SKM-1 treated with dmso at 0.1 percent for 144 hours (cell line): ENCODE results near the gene NEK11.

ENCODE experiments used
- DNase-seq: peaks from one replicate; lab custom pipeline; 2025; ENCODE audit not compliant: unreplicated experiment; lab: John Stamatoyannopoulos, UW

The NEK11 gene

GRCh38 chr3:131223373-131224289, 197.0 kb downstream of the NEK11 start:
- DNase-seq = peak; percentile 15

GRCh38 chr3:131224886-131225550, 198.3 kb downstream of the NEK11 start:
- DNase-seq = no peak

GRCh38 chr3:131228522-131228921, 201.8 kb downstream of the NEK11 start:
- no peak for DNase-seq

GRCh38 chr3:131231710-131232389, 205.2 kb downstream of the NEK11 start:
- no peak for DNase-seq

- no peak for DNase-seq
Measured at GRCh38 chr3:131232711-131233267, 206.1 kb downstream of the NEK11 start.

GRCh38 chr3:131233900-131234668, 207.4 kb downstream of the NEK11 start:
- DNase-seq = no peak

GRCh38 chr3:131236421-131236820, 209.7 kb downstream of the NEK11 start:
- DNase-seq = no peak

- DNase-seq = no peak
Measured at GRCh38 chr3:131238496-131238895, 211.8 kb downstream of the NEK11 start.

GRCh38 chr3:131239267-131239666, 212.6 kb downstream of the NEK11 start:
- DNase-seq = no peak

GRCh38 chr3:131242201-131242600, 215.5 kb downstream of the NEK11 start:
- no peak for DNase-seq

GRCh38 chr3:131250466-131250865, 223.8 kb downstream of the NEK11 start:
- DNase-seq = no peak

GRCh38 chr3:131260525-131260924, 233.8 kb downstream of the NEK11 start:
- DNase-seq = no peak

GRCh38 chr3:131261104-131261503, 234.4 kb downstream of the NEK11 start:
- DNase-seq = no peak

GRCh38 chr3:131275556-131275955, 248.9 kb downstream of the NEK11 start:
- DNase-seq = no peak

- no peak for DNase-seq
Measured at GRCh38 chr3:131277836-131278497, 251.3 kb downstream of the NEK11 start.

GRCh38 chr3:131279577-131279976, 252.9 kb downstream of the NEK11 start:
- no peak for DNase-seq

- no peak for DNase-seq
Measured at GRCh38 chr3:131282379-131282778, 255.7 kb downstream of the NEK11 start.

GRCh38 chr3:131282967-131283366, 256.3 kb downstream of the NEK11 start:
- DNase-seq = no peak

- DNase-seq = no peak
Measured at GRCh38 chr3:131283862-131284261, 257.2 kb downstream of the NEK11 start.

GRCh38 chr3:131284302-131284701, 257.6 kb downstream of the NEK11 start:
- DNase-seq = no peak
